GM18517 (cell line): ENCODE results near the gene B3GALNT2.

Experiments used
- ATAC-seq: cut with Tn5 transposase; IDR thresholded peaks from one replicate; pipeline ENCODE4 v1.9.1; 2021; ENCODE audit warnings: mild to moderate bottlenecking, moderate library complexity; ENCODE audit not compliant: unreplicated experiment

Gene B3GALNT2

DNA sequence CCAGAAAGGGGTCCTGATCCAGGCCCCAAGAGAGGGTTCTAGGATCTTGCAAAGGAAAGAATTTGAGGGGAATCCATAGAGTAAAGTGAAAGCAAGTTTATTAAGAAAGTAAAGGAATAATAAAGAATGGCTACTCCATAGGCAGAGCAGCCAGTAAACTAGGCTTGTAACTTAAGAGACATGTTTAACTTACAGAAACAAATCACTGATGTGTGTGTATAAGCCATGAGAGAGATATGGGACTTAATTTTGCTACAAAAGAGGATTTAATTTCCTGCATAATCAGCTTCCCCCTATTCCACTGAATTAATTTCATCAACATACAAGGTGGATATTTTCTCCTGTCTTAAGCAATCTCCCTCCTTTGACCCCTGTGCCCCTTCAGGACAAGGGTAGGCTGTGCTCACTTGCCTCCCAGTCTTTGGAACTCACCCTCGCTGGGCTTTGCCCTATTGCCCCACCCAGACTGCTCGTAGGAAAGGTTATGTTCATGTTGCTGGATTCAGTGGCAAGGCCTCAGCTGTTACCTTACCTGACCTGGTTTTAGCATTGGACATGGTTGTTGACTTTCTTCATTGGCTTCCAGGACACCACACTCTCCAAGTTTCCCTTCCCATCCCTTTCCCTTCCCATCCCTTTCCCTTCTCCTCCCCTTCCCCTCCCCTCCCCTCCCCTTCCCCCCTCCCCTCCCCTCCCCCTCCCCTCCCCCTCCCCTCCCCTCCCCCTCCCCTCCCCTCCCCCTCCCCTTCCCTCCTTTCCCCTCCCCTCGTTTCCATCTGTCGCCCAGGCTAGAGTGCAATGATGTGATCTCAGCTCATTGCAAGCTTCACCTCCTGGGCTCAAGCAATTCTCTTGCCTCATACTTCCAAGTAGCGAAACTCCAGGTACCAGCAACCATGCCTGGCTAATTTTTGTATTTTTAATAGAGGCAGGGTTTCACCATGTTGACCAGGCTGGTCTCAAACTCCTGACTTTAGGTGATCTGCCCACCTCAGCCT is 92.5 kb downstream of the B3GALNT2 start:
- no peak for ATAC-seq

GRCh38 chr1:235410467-235410866 is 93.8 kb downstream of the B3GALNT2 start:
- ATAC-seq: no peak

GRCh38 chr1:235409042-235409820 is 95.0 kb downstream of the B3GALNT2 start:
- ATAC-seq: no peak

- no peak for ATAC-seq
Observed at GRCh38 chr1:235408503-235408960, 95.7 kb downstream of the B3GALNT2 start.

GRCh38 chr1:235407419-235407818 is 96.8 kb downstream of the B3GALNT2 start:
- ATAC-seq: no peak

GRCh38 chr1:235404190-235404589 is 100.1 kb downstream of the B3GALNT2 start:
- ATAC-seq: no peak

GRCh38 chr1:235403593-235403992 is 100.7 kb downstream of the B3GALNT2 start:
- ATAC-seq: no peak

DNA sequence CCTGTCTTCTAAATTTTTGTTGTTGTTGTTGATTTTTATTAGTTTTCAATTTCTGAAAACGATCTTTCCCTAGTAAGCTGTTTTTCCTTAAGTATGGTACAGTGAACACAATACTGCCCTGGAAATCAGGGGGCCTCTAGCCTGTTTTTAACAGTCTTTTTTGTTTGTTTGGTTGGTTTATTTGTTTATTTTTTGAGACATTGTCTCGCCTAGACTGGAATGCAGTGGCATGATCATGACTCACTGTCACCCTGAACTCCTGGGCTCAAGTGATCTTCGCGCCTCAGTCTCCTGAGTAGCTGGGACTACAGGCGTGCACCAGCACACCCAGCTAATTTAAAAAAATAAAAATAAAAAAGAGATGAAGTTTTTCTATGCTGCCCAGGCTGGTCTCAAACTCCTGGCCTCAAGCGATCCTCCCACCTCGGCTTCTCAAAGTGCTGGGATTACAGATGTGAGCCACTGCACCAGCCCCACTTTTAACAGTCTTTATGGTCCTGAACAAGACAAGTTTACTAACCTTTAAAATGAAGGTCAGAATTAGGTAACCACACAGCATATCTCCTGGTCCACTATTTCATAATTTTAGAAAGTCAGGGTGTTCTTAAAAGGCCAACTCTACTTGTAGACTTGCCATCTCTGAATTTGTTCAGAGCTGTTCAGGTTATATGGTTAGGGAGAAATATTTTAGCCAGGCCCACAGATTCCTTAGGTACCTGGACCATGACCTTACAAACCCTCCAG is 101.6 kb downstream of the B3GALNT2 start:
- no peak for ATAC-seq

DNA sequence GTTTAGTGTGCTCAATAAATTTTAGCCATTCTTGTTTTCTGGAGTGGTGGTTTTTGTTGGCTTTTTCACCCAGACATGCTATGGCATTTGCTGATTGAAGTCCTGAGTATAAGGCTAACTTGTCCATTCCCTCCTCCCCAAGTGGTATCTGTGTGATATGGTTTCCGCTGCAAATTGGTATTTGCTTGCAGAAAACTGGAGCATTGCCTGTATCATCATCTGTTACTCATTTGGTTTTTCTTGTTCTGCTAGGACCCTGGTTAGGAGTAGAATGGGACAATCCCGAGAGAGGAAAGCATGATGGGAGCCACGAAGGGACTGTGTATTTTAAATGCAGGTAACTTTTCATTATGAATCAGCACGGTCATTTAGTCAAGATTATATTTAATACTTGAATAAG is 103.0 kb downstream of the B3GALNT2 start:
- ATAC-seq: no peak
